HG02678 (cell line): Measurements from ENCODE around the gene TSPAN5.
"Not testable (repeated sequence)": the region's sequence is repeated elsewhere in the genome, so short reads cannot be mapped to it uniquely, and the experiment has no call there.

Source experiments
- ATAC-seq: cut with Tn5 transposase; IDR thresholded peaks from one replicate; pipeline ENCODE4 v1.9.1; 2021; ENCODE audit warnings: mild to moderate bottlenecking, moderate library complexity; ENCODE audit not compliant: unreplicated experiment

The TSPAN5 gene

DNA sequence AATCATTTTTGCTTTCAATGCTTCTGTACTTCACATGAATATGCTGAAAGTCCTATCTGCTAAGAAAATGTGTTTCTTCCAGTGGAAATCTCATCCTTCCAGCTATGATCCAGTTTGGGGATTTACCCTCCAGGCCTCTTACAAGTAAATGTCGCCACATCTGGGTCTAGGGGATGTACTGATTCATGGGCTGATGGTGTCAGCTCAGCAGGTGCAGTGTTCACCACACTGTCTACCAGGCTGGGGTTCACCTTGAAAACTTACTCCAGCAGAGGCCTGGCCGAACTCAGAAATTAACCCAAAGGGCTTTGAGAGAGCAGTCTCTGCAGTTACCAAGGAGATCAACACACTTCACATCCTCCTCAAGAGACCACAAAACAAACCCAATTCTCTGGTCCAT is 154.3 kb downstream of the TSPAN5 start:
- no peak for ATAC-seq

DNA sequence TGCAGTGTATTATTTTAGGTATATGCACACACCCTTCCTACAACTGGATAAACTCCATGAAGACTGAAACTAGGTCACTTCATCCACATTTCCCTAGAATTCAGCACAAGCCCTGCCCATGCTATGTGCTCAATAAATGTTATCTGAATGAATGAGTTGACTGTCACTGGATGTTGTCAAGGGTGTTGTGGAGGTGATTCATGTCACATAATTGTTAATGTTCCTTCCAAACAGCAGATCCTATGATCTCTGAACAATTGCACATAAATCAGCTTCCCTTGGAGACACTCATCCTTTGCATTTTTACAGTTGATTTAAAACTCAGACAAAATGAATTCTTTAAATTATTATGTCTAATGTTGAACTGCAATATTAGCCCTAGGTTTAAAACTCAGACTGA is 154.7 kb downstream of the TSPAN5 start:
- ATAC-seq: no peak

- no peak for ATAC-seq
These were observed 155.8 kb downstream of the TSPAN5 start for GRCh38 chr4:98502624-98503023.

- no peak for ATAC-seq
These were observed 156.4 kb downstream of the TSPAN5 start for GRCh38 chr4:98502031-98502430.

DNA sequence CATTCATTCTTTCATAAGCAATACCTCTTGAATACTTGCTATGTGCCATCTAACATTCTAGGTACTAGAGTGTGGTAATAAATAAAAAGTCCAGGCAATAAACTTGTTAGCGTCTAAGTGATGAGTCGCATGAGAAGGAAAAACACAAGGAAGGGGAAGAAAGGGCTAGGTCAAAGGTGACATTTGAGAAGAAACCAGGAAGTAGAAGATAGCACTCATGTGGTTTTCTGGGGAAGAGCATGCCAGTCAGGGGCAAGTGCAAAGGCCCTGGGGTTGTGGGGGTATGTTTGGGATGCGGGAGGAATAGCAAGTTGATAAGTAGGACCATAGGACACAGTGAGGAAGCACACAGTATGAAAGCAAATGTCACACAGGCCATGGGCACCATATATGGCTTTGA is 157.0 kb downstream of the TSPAN5 start:
- no peak for ATAC-seq

DNA sequence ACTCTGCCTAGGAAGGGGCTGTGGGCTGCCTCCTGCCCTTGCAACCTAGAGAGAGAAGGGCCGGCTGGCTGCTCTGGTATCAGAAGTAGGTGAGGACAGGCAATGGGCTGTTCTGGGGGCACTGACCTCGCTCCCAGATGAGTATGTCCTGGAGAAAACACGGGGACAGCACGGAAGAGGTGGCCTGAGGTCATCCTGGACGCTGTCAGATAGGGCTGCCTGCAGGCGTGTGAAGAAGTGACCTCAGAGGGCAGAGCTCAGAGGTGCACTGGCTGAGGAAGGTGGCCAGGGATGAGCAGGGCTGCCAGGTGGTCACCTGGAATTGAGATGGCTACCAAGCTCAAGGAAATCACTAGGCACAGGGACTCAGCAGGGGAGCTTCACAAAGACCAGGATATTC is 159.6 kb downstream of the TSPAN5 start:
- ATAC-seq: no peak

GRCh38 chr4:98496152-98496845 is 162.1 kb downstream of the TSPAN5 start:
- no peak for ATAC-seq

GRCh38 chr4:98493296-98493695 is 165.1 kb downstream of the TSPAN5 start:
- peak; percentile 80 for ATAC-seq

DNA sequence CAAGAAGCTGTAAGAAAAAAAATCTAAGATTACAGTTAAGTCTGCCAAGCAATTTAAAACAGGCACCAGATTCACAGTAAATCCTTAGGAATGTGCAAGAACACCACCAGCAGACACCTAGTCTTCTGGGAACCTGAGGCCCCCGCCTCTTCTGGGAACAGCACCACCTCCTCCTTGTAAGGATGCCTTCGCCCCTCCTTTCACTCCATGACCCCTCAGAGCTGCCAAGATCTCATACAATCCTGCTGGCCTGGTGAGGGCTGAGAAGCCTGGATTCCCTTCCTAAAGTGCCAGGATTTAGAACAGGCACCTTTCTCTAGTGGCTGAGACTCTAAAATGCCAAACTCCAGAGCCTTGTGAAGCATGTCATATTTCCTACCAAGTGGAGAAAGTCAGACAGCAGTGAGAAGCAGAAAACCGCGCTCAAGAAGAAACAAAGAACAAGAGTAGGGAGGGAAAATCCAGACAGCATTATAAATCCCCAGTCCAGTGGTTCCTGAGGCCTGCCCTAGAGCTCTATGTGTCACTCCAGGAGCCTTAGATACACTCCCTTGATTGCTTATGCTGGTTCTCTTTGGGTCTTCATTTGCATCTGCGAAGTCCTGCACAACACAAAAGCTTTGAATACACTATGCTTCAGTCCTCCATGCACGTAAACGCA is 166.4 kb downstream of the TSPAN5 start:
- ATAC-seq: no peak

DNA sequence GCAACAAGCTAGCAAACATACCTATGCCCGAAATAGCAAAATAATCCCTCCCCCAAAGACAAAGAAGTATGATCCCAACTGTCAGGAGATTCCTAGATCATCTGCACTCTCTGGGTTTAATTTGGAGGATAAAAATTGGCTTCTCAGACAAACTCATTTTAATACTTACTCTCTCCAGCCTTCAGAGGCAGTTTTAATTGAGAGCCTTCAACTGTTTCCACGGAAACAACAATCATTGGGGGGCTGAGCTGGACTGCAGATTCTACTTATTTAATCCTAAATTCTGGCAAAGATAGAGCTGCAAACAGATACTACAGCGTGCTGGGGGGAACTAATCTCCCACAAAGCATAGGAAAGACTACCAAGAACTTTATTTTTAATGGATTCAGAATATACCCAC is 168.2 kb downstream of the TSPAN5 start:
- ATAC-seq: no peak

DNA sequence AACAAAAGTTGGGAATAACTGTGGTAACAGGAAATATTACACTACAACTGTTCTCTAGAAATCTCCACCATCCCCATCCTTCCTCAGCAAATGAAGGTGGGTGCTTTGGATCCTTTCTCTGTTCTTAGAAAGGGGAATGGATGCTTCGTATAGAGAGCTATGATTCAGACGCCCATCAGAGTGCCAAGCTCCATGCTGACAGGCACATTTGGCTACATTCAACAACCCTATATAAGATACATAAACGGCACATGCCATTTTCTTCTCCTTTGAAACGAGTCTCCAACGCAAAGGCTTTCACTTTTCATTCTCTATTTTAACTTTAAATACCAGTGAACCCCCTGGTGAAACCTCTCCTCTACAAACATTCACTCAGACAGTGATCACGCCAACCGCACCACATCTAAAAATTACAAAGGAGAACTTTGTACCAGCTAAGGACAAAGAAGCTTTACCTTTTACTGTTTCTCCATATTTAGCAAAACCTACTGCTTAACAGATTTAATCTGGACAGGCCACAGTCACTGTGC is 172.5 kb downstream of the TSPAN5 start:
- ATAC-seq: no peak

- ATAC-seq: no peak
These were observed 174.4 kb downstream of the TSPAN5 start for GRCh38 chr4:98484031-98484430.

DNA sequence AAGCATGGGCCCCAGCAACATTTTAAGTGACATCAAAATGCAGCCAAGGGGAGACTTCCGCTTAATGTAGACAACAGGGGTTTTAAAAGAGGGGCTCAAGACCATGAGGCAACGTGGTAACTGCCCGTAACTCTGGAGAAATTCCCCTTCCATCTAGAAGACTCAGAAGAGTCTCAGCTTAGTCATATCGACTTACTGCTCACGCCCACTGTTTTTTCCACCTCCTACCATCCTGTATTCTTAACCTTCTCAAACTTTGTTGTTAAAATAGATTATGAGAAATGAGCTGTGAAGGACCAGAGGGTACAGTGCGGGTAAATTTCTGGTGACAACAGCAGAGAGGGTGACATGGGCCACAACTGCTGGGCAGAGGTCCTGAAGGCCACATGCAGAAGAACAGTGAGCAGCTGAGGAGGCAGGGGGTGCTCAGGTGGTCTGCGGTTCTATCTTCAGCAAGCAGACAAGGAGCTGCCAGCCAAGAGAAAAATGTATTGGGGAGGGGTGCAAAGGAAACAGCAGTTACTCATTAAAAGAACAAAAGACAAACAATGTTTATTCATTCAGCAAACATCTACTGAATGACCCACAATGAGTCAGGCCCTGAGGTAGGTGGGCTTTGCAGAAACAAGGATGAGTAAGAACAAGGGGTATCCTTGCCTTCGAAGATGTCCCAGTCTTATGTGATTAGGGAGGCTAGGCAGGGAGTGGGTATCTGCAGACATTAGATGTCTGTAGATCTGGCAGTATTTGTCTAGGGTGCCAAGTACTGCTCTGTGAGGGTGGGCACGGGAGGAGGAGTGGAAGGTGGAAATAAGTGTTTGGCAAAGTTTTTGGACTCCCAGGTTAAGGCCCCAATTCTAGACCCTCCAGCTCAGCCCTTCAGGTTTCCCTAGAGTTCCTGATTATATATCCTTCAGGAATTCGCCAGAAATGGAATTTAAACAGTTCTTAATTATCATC is 175.3 kb downstream of the TSPAN5 start:
- ATAC-seq: peak; percentile 92

- peak; percentile 31 for ATAC-seq
These were observed 175.9 kb downstream of the TSPAN5 start for GRCh38 chr4:98482503-98482846.

DNA sequence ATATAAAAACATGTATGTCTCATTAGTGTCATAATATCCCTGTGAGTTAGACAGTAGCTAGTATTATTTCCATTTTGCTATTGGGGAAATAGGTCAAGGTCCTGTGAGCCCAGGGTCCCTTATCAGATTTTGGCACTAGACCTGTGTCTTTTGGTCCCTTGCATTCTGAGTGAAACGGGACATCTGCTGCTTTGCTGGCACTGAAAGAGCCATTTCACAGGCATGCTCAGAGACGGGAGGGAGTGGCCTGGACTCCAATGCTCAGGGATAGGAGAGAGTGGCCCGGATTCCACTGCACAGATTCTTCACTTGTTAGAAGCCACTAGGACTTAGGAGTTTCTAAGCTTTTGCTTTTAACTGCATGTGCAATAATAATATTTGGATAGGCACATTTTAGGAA is 177.2 kb downstream of the TSPAN5 start:
- ATAC-seq: no peak

- no peak for ATAC-seq
These were observed 177.9 kb downstream of the TSPAN5 start for GRCh38 chr4:98480535-98480934.

GRCh38 chr4:98479590-98479989 is 178.8 kb downstream of the TSPAN5 start:
- ATAC-seq: not testable (repeated sequence)

- no peak for ATAC-seq
These were observed 181.5 kb downstream of the TSPAN5 start for GRCh38 chr4:98476891-98477290.

DNA sequence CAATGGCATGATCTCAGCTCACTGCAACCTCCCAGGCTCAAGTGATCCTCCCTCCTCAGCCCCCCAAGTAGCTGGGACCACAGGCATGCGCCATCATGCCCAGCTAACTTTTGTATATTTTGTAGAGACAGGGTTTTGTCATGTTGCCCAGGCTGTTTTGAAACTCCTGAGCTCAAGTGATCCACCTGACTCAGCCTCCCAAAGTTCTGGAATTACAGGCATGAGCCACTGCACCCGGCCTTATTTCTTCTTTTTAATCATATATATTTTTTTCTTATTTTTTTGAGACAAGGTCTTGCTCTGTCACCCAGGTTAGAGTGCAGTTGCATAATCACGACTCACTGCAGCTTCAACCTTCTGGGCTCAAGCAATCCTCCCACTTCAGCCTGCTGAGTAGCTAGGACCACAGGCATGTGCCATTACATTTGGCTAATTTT is 184.0 kb downstream of the TSPAN5 start:
- no peak for ATAC-seq

GRCh38 chr4:98473046-98473445 is 185.4 kb downstream of the TSPAN5 start:
- ATAC-seq: no peak

DNA sequence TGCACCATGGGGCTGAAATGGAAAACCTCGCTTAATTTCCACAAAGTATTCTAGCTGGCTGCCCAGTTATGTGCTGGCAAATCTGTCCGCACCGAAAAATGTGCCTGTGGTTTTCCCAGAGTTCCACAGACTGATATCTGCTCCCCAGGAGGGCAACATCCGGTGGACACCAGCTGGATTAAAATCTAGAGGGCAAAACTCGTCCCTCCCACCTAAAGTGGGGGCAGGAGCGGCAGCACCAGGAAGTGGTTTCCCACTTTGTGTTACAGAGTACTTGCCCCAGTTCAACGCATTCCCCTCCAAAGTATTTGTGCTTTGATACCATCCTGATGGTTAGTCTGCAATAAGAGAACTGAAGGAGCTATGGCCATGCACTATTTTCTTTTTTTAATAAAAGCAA is 187.6 kb downstream of the TSPAN5 start:
- ATAC-seq: no peak
